CD4-positive, alpha-beta memory T cell (primary cell): ENCODE measurements around the gene RNF10. TPM values are rescaled to one million over a fixed set of nuclear protein-coding genes. Genes with fewer than 3 reads are reported as not detected.

Experiments used
- CTCF ChIA-PET: fragments of 350-600 bp; sonication (Branson Sonifier 250); formaldehyde crosslinking; loops from one replicate; lab custom pipeline; 2021; ENCODE audit warnings: inconsistent platforms; ENCODE audit not compliant: partially characterized antibody; lab: Charles Lee
- POLR2A ChIA-PET: fragments of 350-600 bp; sonication (Branson Sonifier 250); formaldehyde crosslinking; loops from one replicate; lab custom pipeline; 2021; ENCODE audit not compliant: partially characterized antibody; lab: Charles Lee
- DNase-seq, 5 donors: peaks; one replicate each; pipeline versions ENCODE4 v3.0.0 to v3.0.0-alpha.2; 2020 to 2022; ENCODE audit warnings: mixed read lengths in 1 of 5
- H3K27ac ChIP-seq: one replicate; pipeline ENCODE4 v1.7.0; 2013; ENCODE audit warnings: low read depth, low read length
- H3K27me3 ChIP-seq: 2 replicates; pipeline ENCODE4 v1.7.0; 2013; ENCODE audit warnings: mild to moderate bottlenecking, low read length, moderate library complexity; ENCODE audit not compliant: insufficient read depth
- H3K36me3 ChIP-seq: 2 replicates; pipeline ENCODE4 v1.7.0; 2013; ENCODE audit warnings: mild to moderate bottlenecking, low read length, moderate library complexity; ENCODE audit not compliant: insufficient read depth
- H3K4me1 ChIP-seq: 2 replicates; pipeline ENCODE4 v1.7.0; 2013; ENCODE audit warnings: mild to moderate bottlenecking, low read length, moderate library complexity; ENCODE audit not compliant: insufficient read depth
- H3K4me3 ChIP-seq, 2 donors: one replicate each; pipeline ENCODE4 v1.7.0; 2013; ENCODE audit warnings: low read length in 2 of 2, mild to moderate bottlenecking in 1 of 2
- H3K9me3 ChIP-seq, 2 donors: one replicate each; pipeline ENCODE4 v1.7.0; 2013; ENCODE audit warnings: low read length in 2 of 2, control low read depth in 1 of 2; ENCODE audit not compliant: control insufficient read depth in 1 of 2
- H3K27ac Mint-ChIP-seq, 7 donors: one replicate each; pipeline ENCODE4 v1.8.0; 2020 to 2021; ENCODE audit warnings: mixed read lengths in 7 of 7, mild to moderate bottlenecking in 6 of 7, inconsistent platforms in 3 of 7, moderate library complexity in 3 of 7
- H3K27me3 Mint-ChIP-seq, 2 donors: one replicate each; pipeline ENCODE4 v1.8.0; 2020 to 2021; ENCODE audit warnings: mixed read lengths in 2 of 2
- H3K36me3 Mint-ChIP-seq, 2 donors: one replicate each; pipeline ENCODE4 v1.8.0; 2020 to 2021; ENCODE audit warnings: mixed read lengths in 2 of 2, inconsistent platforms in 1 of 2, mild to moderate bottlenecking in 1 of 2
- H3K4me1 Mint-ChIP-seq, 4 donors: one replicate each; pipeline ENCODE4 v1.8.0; 2020 to 2021; ENCODE audit warnings: mixed read lengths in 4 of 4, mild to moderate bottlenecking in 1 of 4
- H3K4me3 Mint-ChIP-seq, 8 donors: one replicate each; pipeline ENCODE4 v1.8.0; 2020 to 2021; ENCODE audit warnings: mixed read lengths in 8 of 8, mild to moderate bottlenecking in 7 of 8, moderate library complexity in 6 of 8, inconsistent platforms in 3 of 8
- H3K9me3 Mint-ChIP-seq, 8 donors: one replicate each; pipeline ENCODE4 v1.8.0; 2020 to 2021; ENCODE audit warnings: mixed read lengths in 8 of 8, mild to moderate bottlenecking in 5 of 8, inconsistent platforms in 3 of 8, moderate library complexity in 1 of 8
- intact Hi-C: fragments of 100-400 bp; cut with micrococcal nuclease; formaldehyde crosslinking; loops from one replicate; pipeline ENCODE4 v1.15.1; 2023
- polyA plus RNA-seq, 2 donors: library from polyadenylated mRNA; unstranded; fragments of 300-500 nt; fragmentation: Illumina TruSeq; gene quantifications; one replicate each; pipeline ENCODE4 v1.2.3, GENCODE V29; 2021
- total RNA-seq, 2 experiments: library from RNA; stranded (reverse); gene quantifications; one replicate each; pipeline ENCODE4 v1.2.3, GENCODE V29; 2021

RNF10 gene
- total and polyA plus RNA-seq, 4 experiments from 2014 or later: 101 to 249 (median 195) TPM

DNA sequence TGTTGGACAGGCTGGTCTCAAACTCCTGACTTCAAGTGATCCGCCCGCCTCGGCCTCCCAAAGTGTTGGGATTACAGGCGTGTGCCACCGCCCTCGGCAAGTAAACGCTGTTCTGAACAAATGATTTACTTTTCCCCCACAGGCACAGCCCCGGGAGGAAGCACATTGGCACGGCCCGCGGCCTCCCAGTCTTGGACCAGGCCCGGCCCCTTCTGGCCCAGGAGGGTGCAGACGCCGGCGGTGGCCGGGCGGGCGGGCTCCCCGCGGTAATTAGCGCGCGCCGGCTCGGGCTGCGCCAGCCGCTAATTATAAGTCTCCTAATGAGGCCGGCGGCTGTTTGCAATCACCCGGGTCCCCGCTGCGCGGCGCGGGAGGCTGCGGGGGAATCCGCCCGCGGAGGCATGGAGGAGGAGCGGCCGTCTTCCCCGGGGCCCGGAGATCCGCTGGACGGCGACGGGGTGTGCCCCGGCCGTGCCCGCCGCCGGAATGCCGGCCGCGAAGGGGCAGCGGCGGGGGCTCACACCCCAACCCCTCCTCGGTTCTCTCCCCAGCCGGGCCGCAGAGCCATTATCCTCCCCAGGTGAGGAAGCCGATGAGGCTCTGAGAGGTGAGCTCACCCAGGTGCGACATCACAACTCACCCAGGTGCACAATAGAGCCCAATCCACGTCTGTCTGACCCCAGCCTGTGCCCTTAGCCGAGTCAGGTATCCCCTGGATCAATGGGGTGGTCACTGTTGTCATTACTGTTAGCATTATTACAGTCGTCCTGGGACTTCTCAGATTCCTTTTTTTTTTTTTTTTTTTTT is 50.4 kb downstream of the RNF10 start:
- H3K36me3 ChIP-seq: peaks cover 2% of the 10 kb centered on the region
- intact Hi-C loops: loop anchor here (1.0 to 5.0 kb wide), 2 partner anchors 147 to 387 kb away; partner anchors contain the start of gene COX6A1
- CTCF ChIA-PET: interaction anchor here (0.7 to 6.6 kb wide), 7 partner anchors 9 to 418 kb away, joined by 3 to 110 read pairs (median 4); no protein-coding TSS in a partner anchor
- H3K4me3 ChIP-seq: peak overlapping the region in 1 of 2 donors; percentile 26
- H3K27me3 Mint-ChIP-seq: no peaks in the 10 kb centered on the region
- peaks cover 17 to 38% (median 31%) of the 10 kb centered on the region in 4 donors for H3K4me1 Mint-ChIP-seq
- POLR2A ChIA-PET: interaction anchor here (3.6 kb wide), 1 partner anchor 126 kb away, joined by 15 read pairs; the partner anchor contains the start of gene UNC119B
- H3K4me3 Mint-ChIP-seq: peak overlapping the region; percentile 3 to 82 (median 74)
- DNase-seq: peak; percentile 52 to 61 (median 59)
- no peaks in the 10 kb centered on the region for H3K9me3 ChIP-seq
- H3K27ac Mint-ChIP-seq: peak overlapping the region in 2 of 7 donors; percentile 51 to 94
- no peaks in the 10 kb centered on the region for H3K27me3 ChIP-seq
- peaks cover 0 to 8% of the 10 kb centered on the region in 2 donors for H3K36me3 Mint-ChIP-seq
- H3K4me1 ChIP-seq: peaks cover 32% of the 10 kb centered on the region
- no peak overlapping the region for H3K27ac ChIP-seq
- peaks cover 0 to 4% (median 0%) of the 10 kb centered on the region in 8 donors for H3K9me3 Mint-ChIP-seq

DNA sequence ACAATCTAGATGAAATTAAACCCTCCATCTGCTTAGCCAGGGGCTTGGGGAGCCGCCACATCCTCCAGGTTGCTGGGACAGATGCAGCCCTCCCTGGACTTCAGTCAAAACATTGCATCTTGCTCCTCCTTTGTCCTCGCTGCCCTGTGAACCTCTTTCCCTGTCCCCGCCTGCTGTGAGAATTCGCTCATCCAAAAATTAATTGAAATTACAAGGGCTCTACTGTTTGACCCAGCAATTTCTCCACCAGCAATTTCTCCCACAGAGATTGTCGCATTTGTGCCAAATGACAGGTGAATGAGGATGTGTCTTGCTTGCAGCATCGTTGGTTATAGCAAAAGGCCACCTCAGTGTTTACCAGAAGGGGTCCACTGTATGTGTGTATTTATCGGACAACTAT is 52.0 kb downstream of the RNF10 start:
- DNase-seq: no peak
- Mint-ChIP-seq H3K4me3 (no peak overlapping the region), H3K4me1 (peaks cover 12 to 22% (median 19%) of the 10 kb centered on the region in 4 donors), H3K27ac (peak overlapping the region in 2 of 7 donors; percentile 8 to 15), H3K36me3 (peaks cover 0 to 3% of the 10 kb centered on the region in 2 donors), H3K27me3 (no peaks in the 10 kb centered on the region), H3K9me3 (peaks cover 0 to 4% (median 0%) of the 10 kb centered on the region in 8 donors)
- Histone ChIP-seq H3K4me1 (peaks cover 22% of the 10 kb centered on the region), H3K27me3 (no peaks in the 10 kb centered on the region), H3K9me3 (no peaks in the 10 kb centered on the region), H3K36me3 (no peaks in the 10 kb centered on the region), H3K27ac (no peak overlapping the region), H3K4me3 (no peak overlapping the region)
- intact Hi-C loops: no loop called here
- ChIA-PET POLR2A (no interaction called here), CTCF (interaction anchor here (3.5 kb wide), 1 partner anchor 63 kb away, joined by 13 read pairs; no protein-coding TSS in a partner anchor)

DNA sequence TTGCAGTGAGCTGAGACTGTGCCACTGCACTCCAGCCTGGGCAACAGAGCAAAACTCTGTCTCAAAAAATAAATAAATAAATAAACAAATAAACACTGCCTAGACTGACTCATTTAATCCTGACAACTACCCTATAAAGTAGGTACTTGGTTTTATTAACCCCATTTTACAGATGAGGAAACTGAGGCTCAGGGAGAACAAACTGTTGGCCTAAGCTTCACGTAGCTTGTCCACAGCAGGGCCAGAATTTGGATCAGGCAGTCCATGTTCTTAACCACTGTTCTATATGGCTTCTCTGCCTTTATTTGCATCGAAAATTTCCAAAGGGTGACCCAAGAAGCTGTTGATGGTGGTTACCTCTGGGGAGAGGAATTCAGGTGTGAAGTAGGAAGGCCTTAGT is 52.7 kb downstream of the RNF10 start:
- DNase-seq: no peak
- H3K4me3 ChIP-seq: no peak overlapping the region
- Mint-ChIP-seq H3K36me3 (no peaks in the 10 kb centered on the region), H3K9me3 (peaks cover 0 to 4% (median 0%) of the 10 kb centered on the region in 8 donors), H3K4me3 (peak overlapping the region in 1 of 8 donors; percentile 30), H3K27me3 (no peaks in the 10 kb centered on the region), H3K4me1 (peaks cover 11 to 15% (median 13%) of the 10 kb centered on the region in 4 donors), H3K27ac (no peak overlapping the region)
- ChIA-PET CTCF (interaction anchor here (3.5 kb wide), 1 partner anchor 62 kb away, joined by 13 read pairs; no protein-coding TSS in a partner anchor), POLR2A (no interaction called here)
- no peaks in the 10 kb centered on the region for H3K36me3 ChIP-seq
- intact Hi-C loops: no loop called here
- peaks cover 22% of the 10 kb centered on the region for H3K4me1 ChIP-seq
- H3K27ac ChIP-seq: no peak overlapping the region
- no peaks in the 10 kb centered on the region for H3K9me3 ChIP-seq
- no peaks in the 10 kb centered on the region for H3K27me3 ChIP-seq

DNA sequence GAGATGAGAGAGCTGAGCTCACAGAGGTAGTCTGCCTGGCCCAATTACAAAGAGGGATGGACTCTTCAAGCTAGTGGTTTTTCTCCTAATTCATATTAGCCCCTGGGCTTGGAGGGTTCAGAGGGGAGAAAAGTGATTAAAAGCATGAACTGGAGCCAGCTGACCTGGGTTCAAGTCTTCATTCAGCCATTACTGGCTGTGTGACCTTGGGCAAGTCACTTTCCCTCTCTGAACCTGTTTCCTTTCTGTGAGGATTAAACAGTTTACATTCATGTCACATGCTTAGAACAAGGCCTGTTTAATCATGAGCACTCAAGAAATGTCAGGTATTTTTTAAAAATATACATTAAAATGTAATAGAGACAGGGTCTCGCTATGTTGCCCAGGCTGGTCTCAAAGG is 54.2 kb downstream of the RNF10 start:
- no peaks in the 10 kb centered on the region for H3K27me3 Mint-ChIP-seq
- intact Hi-C loops: no loop called here
- H3K4me3 ChIP-seq: no peak overlapping the region
- no peak for DNase-seq
- no peaks in the 10 kb centered on the region for H3K36me3 Mint-ChIP-seq
- no peaks in the 10 kb centered on the region for H3K9me3 ChIP-seq
- H3K4me1 ChIP-seq: peaks cover 14% of the 10 kb centered on the region
- H3K4me1 Mint-ChIP-seq: peaks cover 5 to 7% (median 6%) of the 10 kb centered on the region in 4 donors
- H3K27ac Mint-ChIP-seq: no peak overlapping the region
- H3K36me3 ChIP-seq: no peaks in the 10 kb centered on the region
- POLR2A ChIA-PET: no interaction called here
- no peak overlapping the region for H3K4me3 Mint-ChIP-seq
- H3K27me3 ChIP-seq: no peaks in the 10 kb centered on the region
- CTCF ChIA-PET: interaction anchor here (1.4 to 3.5 kb wide), 2 partner anchors 59 to 61 kb away, joined by 3 to 13 read pairs; no protein-coding TSS in a partner anchor
- peaks cover 0 to under 1% (median 0%) of the 10 kb centered on the region in 8 donors for H3K9me3 Mint-ChIP-seq
- H3K27ac ChIP-seq: no peak overlapping the region

GRCh38 chr12:120588948-120589930 is 55.1 kb downstream of the RNF10 start:
- Mint-ChIP-seq H3K4me1 (peaks cover 0 to 1% (median 0%) of the 10 kb centered on the region in 4 donors), H3K4me3 (no peak overlapping the region), H3K27ac (no peak overlapping the region), H3K36me3 (no peaks in the 10 kb centered on the region), H3K27me3 (no peaks in the 10 kb centered on the region), H3K9me3 (no peaks in the 10 kb centered on the region)
- no peak overlapping the region for H3K4me3 ChIP-seq
- peaks cover 5% of the 10 kb centered on the region for H3K4me1 ChIP-seq
- POLR2A ChIA-PET: interaction anchor here (1.2 kb wide), 1 partner anchor 8 kb away, joined by 6 read pairs; the partner anchor contains the start of gene POP5
- no peak for DNase-seq
- CTCF ChIA-PET: interaction anchor here (1.4 to 3.5 kb wide), 2 partner anchors 58 to 60 kb away, joined by 3 to 13 read pairs; no protein-coding TSS in a partner anchor
- H3K9me3 ChIP-seq: no peaks in the 10 kb centered on the region
- no peaks in the 10 kb centered on the region for H3K27me3 ChIP-seq
- intact Hi-C loops: no loop called here
- no peaks in the 10 kb centered on the region for H3K36me3 ChIP-seq
- no peak overlapping the region for H3K27ac ChIP-seq

GRCh38 chr12:120590741-120591407 is 56.7 kb downstream of the RNF10 start:
- Histone ChIP-seq H3K4me1 (no peaks in the 10 kb centered on the region), H3K36me3 (no peaks in the 10 kb centered on the region), H3K4me3 (no peak overlapping the region), H3K27me3 (no peaks in the 10 kb centered on the region), H3K27ac (no peak overlapping the region), H3K9me3 (no peaks in the 10 kb centered on the region)
- intact Hi-C loops: no loop called here
- no peaks in the 10 kb centered on the region for H3K36me3 Mint-ChIP-seq
- DNase-seq: no peak
- no peaks in the 10 kb centered on the region for H3K4me1 Mint-ChIP-seq
- POLR2A ChIA-PET: no interaction called here
- H3K27ac Mint-ChIP-seq: no peak overlapping the region
- no peak overlapping the region for H3K4me3 Mint-ChIP-seq
- no peaks in the 10 kb centered on the region for H3K27me3 Mint-ChIP-seq
- CTCF ChIA-PET: interaction anchor here (1.2 kb wide), 1 partner anchor 10 kb away, joined by 3 read pairs; the partner anchor contains the start of gene POP5
- H3K9me3 Mint-ChIP-seq: no peaks in the 10 kb centered on the region
